ACC112 (cell line): ENCODE results near the gene SAP30L.

Experiments
- H2AFZ ChIP-seq: fragments of 200-600 bp; sonication (generic); one replicate; pipeline ENCODE4 v1.6.0; 2017; ENCODE audit warnings: antibody characterized with exemption, low read length; ENCODE audit not compliant: unreplicated experiment
- H3K27ac ChIP-seq: fragments of 200-600 bp; sonication (generic); 2 replicates; pipeline ENCODE4 v1.5.1; 2014; ENCODE audit warnings: low read depth, mild to moderate bottlenecking, antibody characterized with exemption, low read length, moderate library complexity
- H3K27me3 ChIP-seq: fragments of 200-600 bp; sonication (generic); 2 replicates; pipeline ENCODE4 v1.6.1; 2014; ENCODE audit warnings: mild to moderate bottlenecking, antibody characterized with exemption, low read length, moderate library complexity, mixed read lengths; ENCODE audit not compliant: insufficient read depth
- H3K36me3 ChIP-seq: fragments of 200-600 bp; sonication (generic); 2 replicates; pipeline ENCODE4 v1.6.1; 2016; ENCODE audit warnings: mild to moderate bottlenecking, antibody characterized with exemption, low read length, moderate library complexity, mixed read lengths; ENCODE audit not compliant: insufficient read depth
- H3K4me1 ChIP-seq: fragments of 200-600 bp; sonication (generic); one replicate; pipeline ENCODE4 v1.6.1; 2016; ENCODE audit warnings: low read length, mixed read lengths; ENCODE audit not compliant: insufficient read depth, unreplicated experiment, control insufficient read depth
- H3K4me3 ChIP-seq: fragments of 200-600 bp; sonication (generic); 2 replicates; pipeline ENCODE4 v1.5.1; 2014; ENCODE audit warnings: mild to moderate bottlenecking, low read depth, low read length
- H3K79me2 ChIP-seq: fragments of 200-600 bp; sonication (generic); one replicate; pipeline ENCODE4 v1.6.0; 2016; ENCODE audit warnings: low read length; ENCODE audit not compliant: control insufficient read depth, unreplicated experiment, insufficient read depth

SAP30L gene

DNA sequence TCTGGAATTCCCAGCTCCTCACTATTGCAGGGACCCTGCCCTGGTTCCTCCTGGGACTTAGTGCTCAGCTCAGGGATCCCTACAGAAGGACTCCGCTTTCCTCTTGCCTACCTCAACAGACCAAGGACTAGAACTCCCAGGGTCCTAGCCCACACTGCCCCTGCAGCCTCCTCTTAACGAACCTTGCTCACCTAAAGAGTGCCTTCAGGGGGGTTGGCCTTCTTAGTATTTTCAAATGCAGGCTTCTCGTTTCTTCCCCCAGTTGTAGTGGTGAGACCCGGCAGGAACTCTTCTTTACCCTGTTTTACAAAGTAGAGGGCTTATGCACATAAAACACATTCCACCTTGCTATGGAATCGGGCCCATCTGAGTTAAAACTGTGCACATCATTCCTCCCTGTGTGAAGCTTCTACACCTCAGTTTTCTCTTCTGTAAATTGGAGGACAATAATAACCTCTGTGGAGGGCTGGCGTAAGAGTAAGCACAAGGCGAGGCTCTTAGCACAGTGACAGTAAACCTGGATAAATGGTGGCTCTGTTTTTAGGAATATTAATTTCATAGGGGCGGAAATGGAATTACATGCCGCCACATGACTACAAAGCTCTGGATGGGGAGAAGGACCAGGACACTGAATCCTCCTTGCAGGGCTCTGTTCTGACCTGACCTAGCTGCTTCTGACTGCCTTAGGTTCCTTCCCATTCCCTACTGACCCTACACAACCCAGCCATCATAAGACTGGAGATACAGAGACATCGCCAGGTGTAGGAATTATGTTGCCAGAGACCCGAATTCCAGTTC is 36.0 kb downstream of the SAP30L start:
- no peaks in the 10 kb centered on the region for H3K79me2 ChIP-seq
- no peak overlapping the region for H3K27ac ChIP-seq
- H3K4me3 ChIP-seq: no peak overlapping the region
- no peaks in the 10 kb centered on the region for H3K4me1 ChIP-seq
- no peak overlapping the region for H2AFZ ChIP-seq
- H3K36me3 ChIP-seq: no peaks in the 10 kb centered on the region
- H3K27me3 ChIP-seq: peaks cover 100% of the 10 kb centered on the region

DNA sequence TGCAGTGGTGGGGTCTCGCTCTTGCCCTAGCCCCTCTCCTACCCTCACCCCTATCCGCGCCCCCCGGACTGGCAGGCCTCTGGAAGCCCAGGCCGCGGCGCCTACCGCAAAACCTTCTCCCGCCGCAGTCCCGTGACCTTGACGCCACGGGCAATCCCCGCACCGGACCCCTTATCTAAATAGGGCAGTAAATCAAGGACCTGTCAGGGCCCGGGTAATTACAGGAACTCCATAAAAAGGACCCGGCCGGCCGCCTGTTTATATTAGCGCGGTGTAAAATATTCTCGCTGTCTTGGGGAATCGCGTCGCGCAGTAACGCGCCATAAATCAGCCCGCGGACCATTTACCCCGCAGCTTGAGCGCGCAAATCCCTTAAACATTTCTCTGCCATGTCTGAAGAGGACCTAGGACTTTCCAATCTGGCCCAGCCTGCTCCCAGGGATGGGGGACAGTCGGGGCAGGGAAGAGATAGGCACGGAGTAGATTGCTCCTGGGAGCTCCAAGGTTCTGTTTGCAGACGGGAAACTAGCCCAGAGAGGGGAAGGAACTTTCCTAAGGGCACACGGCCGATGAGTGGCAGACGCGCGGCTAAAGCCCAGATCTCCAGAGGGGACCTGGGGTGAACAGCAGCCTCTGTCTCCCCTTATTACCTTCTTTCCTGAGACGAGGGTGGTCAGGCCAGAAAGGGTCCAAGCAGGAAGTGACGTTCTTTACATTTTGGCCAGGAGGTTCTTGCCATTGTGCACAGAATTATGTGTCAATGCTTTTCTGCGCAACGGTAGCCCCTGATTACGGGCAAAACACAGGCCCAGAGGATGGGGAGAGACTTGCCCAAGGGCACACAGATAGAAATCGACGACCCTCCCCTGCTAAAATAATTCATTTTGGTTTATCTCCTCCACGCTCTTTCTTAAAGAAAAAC is 37.0 kb downstream of the SAP30L start:
- peaks cover 100% of the 10 kb centered on the region for H3K27me3 ChIP-seq
- H2AFZ ChIP-seq: no peak overlapping the region
- no peaks in the 10 kb centered on the region for H3K4me1 ChIP-seq
- no peaks in the 10 kb centered on the region for H3K36me3 ChIP-seq
- H3K79me2 ChIP-seq: no peaks in the 10 kb centered on the region
- H3K27ac ChIP-seq: no peak overlapping the region
- no peak overlapping the region for H3K4me3 ChIP-seq

DNA sequence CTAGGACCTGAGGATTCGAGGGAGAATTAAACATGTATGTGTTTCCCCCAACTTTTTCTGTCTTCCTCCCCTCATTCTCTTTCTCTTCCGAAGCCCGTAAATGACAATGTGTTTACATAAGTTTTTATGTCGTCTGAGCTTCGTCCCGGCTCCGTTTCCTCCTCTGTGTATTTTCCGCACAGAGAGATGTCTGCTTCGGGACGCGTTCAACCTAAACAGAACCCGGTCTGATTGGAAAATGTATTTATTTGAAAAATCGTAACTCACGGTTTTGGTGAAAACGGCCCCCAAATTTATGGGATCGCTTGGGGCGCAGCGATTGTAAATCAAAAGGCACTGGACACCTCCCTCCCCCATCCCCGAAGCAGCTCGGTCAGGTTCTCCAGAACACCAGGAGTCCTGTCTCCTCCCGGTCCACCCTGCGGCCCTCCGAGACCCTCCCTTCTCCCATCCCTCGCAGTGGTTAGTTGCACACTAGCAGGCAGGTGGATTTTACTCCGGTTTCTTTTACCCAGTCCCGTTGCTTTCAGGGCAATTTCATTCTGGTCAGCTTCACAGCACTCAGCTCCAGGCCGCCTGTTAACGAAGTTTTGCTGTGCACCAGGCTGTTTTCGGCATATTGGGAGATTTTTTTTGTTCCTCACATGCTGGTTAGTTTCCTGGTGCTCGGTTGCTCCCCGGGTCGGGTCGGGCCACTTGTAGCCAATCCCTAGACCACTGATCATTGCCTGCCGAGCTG is 38.0 kb downstream of the SAP30L start:
- H3K27me3 ChIP-seq: peaks cover 95% of the 10 kb centered on the region
- H3K79me2 ChIP-seq: no peaks in the 10 kb centered on the region
- no peak overlapping the region for H3K27ac ChIP-seq
- H3K4me3 ChIP-seq: no peak overlapping the region
- H3K4me1 ChIP-seq: no peaks in the 10 kb centered on the region
- H3K36me3 ChIP-seq: no peaks in the 10 kb centered on the region
- H2AFZ ChIP-seq: no peak overlapping the region

DNA sequence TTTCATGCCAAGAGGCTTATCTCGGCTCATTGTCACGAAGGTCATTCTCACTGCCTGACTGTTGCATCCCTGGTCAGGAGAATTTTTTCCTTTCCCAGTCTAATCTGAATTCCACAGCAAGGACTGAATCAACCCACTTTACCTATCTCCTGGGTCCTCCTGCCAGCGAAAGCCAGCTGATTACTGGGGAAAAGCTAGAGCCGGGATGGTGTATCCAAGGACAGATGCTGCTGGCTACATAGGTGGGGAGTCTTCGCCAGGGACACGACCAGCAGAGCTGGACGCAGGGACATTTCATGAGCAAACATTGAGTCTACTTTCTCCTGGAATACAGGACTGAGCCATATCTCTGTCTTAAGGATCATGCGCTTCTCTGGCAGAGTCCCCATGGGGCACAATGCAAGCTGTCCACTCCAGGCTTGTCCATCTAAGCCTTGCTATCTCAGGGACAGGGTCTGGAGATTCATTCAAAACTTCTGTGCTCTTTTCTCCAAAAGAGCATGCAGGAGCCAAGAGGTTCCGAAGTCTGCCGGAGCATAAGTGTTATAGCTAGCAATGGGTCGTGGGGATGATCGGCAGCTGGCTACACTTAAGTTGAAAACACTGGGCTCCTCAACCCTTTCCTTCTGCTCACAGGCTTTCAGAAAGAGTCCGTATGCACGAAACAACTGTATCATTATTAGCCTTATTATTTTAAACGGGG is 38.7 kb downstream of the SAP30L start:
- Histone ChIP-seq H3K79me2 (no peaks in the 10 kb centered on the region), H3K27me3 (peaks cover 95% of the 10 kb centered on the region), H2AFZ (no peak overlapping the region), H3K36me3 (no peaks in the 10 kb centered on the region), H3K4me3 (no peak overlapping the region), H3K27ac (no peak overlapping the region), H3K4me1 (no peaks in the 10 kb centered on the region)

DNA sequence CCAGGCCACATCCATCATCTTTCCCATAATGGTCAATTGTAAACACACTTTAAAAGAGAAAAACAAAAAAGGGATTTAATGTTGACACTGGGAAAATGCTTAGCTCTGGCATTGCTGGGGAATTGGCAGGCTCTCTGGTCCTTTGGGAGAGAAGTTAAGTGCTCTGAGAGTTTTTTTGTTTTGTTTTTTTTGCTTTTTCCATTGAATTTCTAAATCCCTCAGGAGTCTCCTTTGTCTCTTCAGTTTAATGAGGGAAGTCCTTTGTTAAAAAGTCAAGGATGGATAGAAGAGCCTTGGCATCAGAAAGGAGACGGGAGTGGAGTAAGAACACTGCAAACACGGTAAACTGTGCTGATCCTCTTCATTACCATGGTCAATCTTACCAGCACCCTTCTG is 39.3 kb downstream of the SAP30L start:
- peaks cover 95% of the 10 kb centered on the region for H3K27me3 ChIP-seq
- H3K4me1 ChIP-seq: no peaks in the 10 kb centered on the region
- no peak overlapping the region for H2AFZ ChIP-seq
- no peaks in the 10 kb centered on the region for H3K79me2 ChIP-seq
- H3K4me3 ChIP-seq: no peak overlapping the region
- no peak overlapping the region for H3K27ac ChIP-seq
- H3K36me3 ChIP-seq: no peaks in the 10 kb centered on the region

DNA sequence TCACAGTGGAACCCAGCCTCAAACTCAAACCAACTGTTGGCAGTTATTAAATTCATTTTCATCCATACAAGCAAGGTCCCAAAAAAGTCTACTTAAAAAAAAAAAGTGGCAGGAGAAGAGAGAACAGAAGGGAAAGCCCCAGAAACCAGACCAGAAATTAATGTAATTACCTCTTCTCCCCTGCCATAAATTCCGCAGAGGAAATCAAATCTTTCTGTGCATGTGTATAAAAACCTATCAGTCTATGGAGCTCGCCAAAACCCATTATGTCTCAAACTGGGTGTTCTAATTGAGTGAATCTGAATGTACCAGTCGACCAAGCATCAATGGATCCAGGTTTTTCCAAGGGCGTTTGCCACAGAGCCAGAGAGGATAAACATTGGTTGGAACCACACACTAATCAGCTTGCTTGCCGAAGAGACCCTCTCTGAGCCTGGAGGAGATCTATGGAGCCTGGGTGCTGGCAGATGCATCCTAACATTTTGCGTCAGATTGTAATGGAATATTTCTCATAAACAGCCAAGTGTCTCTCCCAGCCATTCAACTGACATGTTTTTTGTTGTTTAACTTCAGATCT is 40.1 kb downstream of the SAP30L start:
- Histone ChIP-seq H3K27me3 (peaks cover 95% of the 10 kb centered on the region), H3K4me3 (no peak overlapping the region), H2AFZ (no peak overlapping the region), H3K36me3 (no peaks in the 10 kb centered on the region), H3K4me1 (no peaks in the 10 kb centered on the region), H3K27ac (no peak overlapping the region), H3K79me2 (no peaks in the 10 kb centered on the region)

DNA sequence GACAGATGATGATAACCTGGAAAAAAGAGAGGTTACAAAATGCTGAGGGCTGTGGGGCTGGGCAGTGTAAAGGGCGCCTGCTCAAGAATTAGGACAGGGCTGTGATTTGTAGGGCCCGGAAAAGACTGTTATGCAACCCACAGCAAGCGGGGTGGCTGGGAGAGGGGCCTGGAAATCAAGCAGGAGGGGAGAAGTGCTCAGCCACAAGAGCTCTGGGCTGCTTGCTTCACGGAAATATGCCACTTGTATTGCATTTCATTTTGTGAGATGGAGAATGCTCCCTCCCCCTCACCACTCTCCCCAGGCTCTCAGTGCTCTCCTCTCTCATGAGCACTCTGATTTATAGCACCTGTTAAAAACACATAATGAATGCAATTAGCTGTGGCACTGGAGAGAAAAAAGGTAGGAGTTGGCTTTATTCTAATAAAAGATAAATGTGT is 40.6 kb downstream of the SAP30L start:
- H3K4me3 ChIP-seq: no peak overlapping the region
- H3K27ac ChIP-seq: no peak overlapping the region
- H3K4me1 ChIP-seq: no peaks in the 10 kb centered on the region
- no peaks in the 10 kb centered on the region for H3K36me3 ChIP-seq
- H3K27me3 ChIP-seq: peaks cover 93% of the 10 kb centered on the region
- no peak overlapping the region for H2AFZ ChIP-seq
- no peaks in the 10 kb centered on the region for H3K79me2 ChIP-seq

DNA sequence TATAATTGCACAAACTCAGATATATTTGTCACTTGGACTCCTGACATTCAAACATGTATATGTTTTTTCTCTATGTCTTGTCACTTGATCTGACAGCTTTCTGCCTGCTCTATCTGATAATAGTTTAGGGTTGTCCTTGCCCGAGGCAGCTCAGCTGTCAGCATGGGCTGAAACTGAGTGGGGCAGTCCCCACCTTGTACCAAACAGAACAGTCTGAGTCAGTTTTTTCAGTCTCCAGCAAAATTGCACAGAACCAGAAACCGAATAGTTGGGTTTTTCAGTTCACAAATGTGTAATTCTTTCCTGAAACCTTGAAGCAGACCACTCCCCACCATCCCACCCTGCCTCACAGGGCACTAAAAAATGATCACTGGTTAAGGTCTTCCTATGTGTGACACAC is 41.7 kb downstream of the SAP30L start:
- Histone ChIP-seq H3K27me3 (peaks cover 91% of the 10 kb centered on the region), H2AFZ (no peak overlapping the region), H3K27ac (no peak overlapping the region), H3K36me3 (no peaks in the 10 kb centered on the region), H3K4me3 (no peak overlapping the region), H3K4me1 (no peaks in the 10 kb centered on the region), H3K79me2 (no peaks in the 10 kb centered on the region)

DNA sequence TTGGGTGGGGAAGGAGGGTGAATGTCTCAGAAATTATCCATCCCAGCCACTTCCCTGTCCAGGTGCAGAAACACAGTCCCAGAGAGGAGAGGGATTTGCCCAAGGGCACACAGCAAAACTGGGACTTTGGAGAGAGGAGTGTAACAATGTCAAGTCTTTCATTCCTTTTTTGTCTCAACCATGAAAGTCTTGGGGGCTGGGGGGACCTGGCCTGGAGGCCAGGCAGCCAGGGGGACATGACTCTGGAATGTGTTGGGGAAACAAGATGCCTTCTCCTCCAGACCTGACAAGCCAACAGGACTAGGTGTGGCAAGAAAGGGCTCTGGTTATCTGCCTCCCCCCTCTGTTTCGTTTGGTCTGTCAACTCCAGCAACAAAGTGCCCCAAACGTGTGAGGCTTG is 46.1 kb downstream of the SAP30L start:
- Histone ChIP-seq H3K79me2 (no peaks in the 10 kb centered on the region), H3K4me3 (no peak overlapping the region), H3K4me1 (no peaks in the 10 kb centered on the region), H3K27ac (no peak overlapping the region), H3K36me3 (no peaks in the 10 kb centered on the region), H3K27me3 (peaks cover 88% of the 10 kb centered on the region), H2AFZ (no peak overlapping the region)

DNA sequence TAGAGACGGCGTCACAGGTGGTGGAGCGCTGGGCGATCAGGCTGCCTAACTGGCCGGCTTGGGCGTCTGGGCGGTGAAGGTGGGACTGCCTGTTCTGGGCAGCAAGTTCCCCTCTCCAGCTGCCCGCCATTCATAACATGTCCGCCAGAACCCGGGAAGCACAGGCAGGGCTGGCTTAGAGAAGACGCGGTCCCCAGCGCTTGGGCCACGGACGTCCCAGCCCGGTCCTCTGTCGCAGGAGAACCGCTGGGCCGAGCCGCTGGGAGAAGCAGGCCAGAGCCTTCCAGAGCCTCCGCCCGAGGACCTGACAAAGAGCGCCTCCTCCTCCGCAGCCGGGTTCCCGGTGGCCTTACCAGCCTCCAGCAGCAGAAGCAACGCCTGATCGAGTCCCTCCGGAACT is 47.5 kb downstream of the SAP30L start:
- no peaks in the 10 kb centered on the region for H3K36me3 ChIP-seq

More for the DNA sequence above, 47.5 kb downstream of the SAP30L start:
- Histone ChIP-seq H3K79me2 (no peaks in the 10 kb centered on the region), H3K27me3 (peaks cover 84% of the 10 kb centered on the region), H3K4me3 (no peak overlapping the region), H2AFZ (no peak overlapping the region), H3K27ac (no peak overlapping the region), H3K4me1 (no peaks in the 10 kb centered on the region)
